NB4 (cell line): ENCODE results near the gene SCUBE3.

Experiments
- DNase-seq: peaks from one replicate; pipeline ENCODE4 v3.0.0; 2010; ENCODE audit warnings: low read depth
- H3K4me3 ChIP-seq: one replicate; pipeline ENCODE4 v1.5.1; 2011; ENCODE audit warnings: mild to moderate bottlenecking, low read depth, low read length, moderate library complexity
- CTCF ChIP-seq: IDR thresholded peaks from one replicate; pipeline ENCODE4 v1.5.1; 2012; ENCODE audit warnings: low read depth, low read length
- MAX ChIP-seq: IDR thresholded peaks from 2 replicates; pipeline ENCODE4 v1.6.1; 2011; ENCODE audit warnings: low read depth, low read length
- MYC ChIP-seq: IDR thresholded peaks from 2 replicates; pipeline ENCODE4 v1.6.1; 2011; ENCODE audit warnings: low read depth, low read length
- POLR2A ChIP-seq: IDR thresholded peaks from 2 replicates; pipeline ENCODE4 v1.6.1; 2011; ENCODE audit warnings: mild to moderate bottlenecking; ENCODE audit not compliant: insufficient read length; ENCODE audit errors: extremely low read depth

SCUBE3 gene

GRCh38 chr6:35267446-35267845 lies 53.7 kb downstream of the SCUBE3 start:
- TF ChIP-seq CTCF (no peak), MAX (no peak), POLR2A (no peak), MYC (no peak)
- DNase-seq, result no peak
- H3K4me3 ChIP-seq, result no peak overlapping the region

- DNase-seq, result no peak
- TF ChIP-seq CTCF, result no peak
- no peak for TF ChIP-seq MAX
- TF ChIP-seq MYC, result no peak
- no peak for TF ChIP-seq POLR2A
- H3K4me3 ChIP-seq, result no peak overlapping the region
Measured at GRCh38 chr6:35267897-35268296, 54.1 kb downstream of the SCUBE3 start.

GRCh38 chr6:35272005-35272404 lies 58.2 kb downstream of the SCUBE3 start:
- DNase-seq, result no peak
- H3K4me3 ChIP-seq, result no peak overlapping the region
- no peak for TF ChIP-seq MYC
- TF ChIP-seq CTCF, result no peak
- no peak for TF ChIP-seq MAX
- TF ChIP-seq POLR2A, result no peak

- TF ChIP-seq POLR2A (no peak), MYC (no peak), MAX (no peak), CTCF (no peak)
- H3K4me3 ChIP-seq, result no peak overlapping the region
- no peak for DNase-seq
Measured at GRCh38 chr6:35273822-35274559, 60.2 kb downstream of the SCUBE3 start.

GRCh38 chr6:35275744-35276260 lies 62.0 kb downstream of the SCUBE3 start:
- DNase-seq, result no peak
- TF ChIP-seq MAX, result no peak
- TF ChIP-seq MYC, result no peak
- TF ChIP-seq CTCF, result no peak
- no peak for TF ChIP-seq POLR2A
- no peak overlapping the region for H3K4me3 ChIP-seq
